Smooth muscle cell (in vitro differentiated cells): ENCODE measurements around the gene WNT2. TPM values are rescaled to one million over a fixed set of nuclear protein-coding genes. Genes with fewer than 3 reads are reported as not detected.

Source experiments
- DNase-seq: peaks from one replicate; lab custom pipeline; 2025; ENCODE audit not compliant: unreplicated experiment; lab: John Stamatoyannopoulos, UW
- H2AFZ ChIP-seq: fragments of 200-600 bp; sonication (generic); 2 replicates; pipeline ENCODE4 v1.6.0; 2016; ENCODE audit warnings: antibody characterized with exemption, low read depth, mild to moderate bottlenecking
- H3F3A ChIP-seq: fragments of 200-600 bp; sonication (generic); 2 replicates; pipeline ENCODE4 v1.6.0; 2017; ENCODE audit warnings: antibody characterized with exemption, low read depth
- H3K27ac ChIP-seq: fragments of 200-600 bp; sonication (generic); 2 replicates; pipeline ENCODE4 v1.5.1; 2016; ENCODE audit warnings: low read depth, mild to moderate bottlenecking
- H3K27me3 ChIP-seq: fragments of 200-600 bp; sonication (generic); 2 replicates; pipeline ENCODE4 v1.6.1; 2016; ENCODE audit warnings: low read depth, mild to moderate bottlenecking
- H3K36me3 ChIP-seq: fragments of 200-600 bp; sonication (generic); 2 replicates; pipeline ENCODE4 v1.5.1; 2016; ENCODE audit warnings: low read depth
- H3K4me1 ChIP-seq: fragments of 200-600 bp; sonication (generic); 2 replicates; pipeline ENCODE4 v1.5.1; 2016; ENCODE audit warnings: low read depth
- H3K4me2 ChIP-seq: fragments of 200-600 bp; sonication (generic); 2 replicates; pipeline ENCODE4 v1.6.0; 2016; ENCODE audit warnings: mild to moderate bottlenecking
- H3K4me3 ChIP-seq: fragments of 200-600 bp; sonication (generic); 2 replicates; pipeline ENCODE4 v1.5.1; 2016; ENCODE audit warnings: mild to moderate bottlenecking
- H3K79me2 ChIP-seq: fragments of 200-600 bp; sonication (generic); 2 replicates; pipeline ENCODE4 v1.6.0; 2016; ENCODE audit warnings: low read depth, mild to moderate bottlenecking
- H3K9ac ChIP-seq: fragments of 200-600 bp; sonication (generic); 2 replicates; pipeline ENCODE4 v1.6.0; 2016; ENCODE audit warnings: low read depth
- H3K9me3 ChIP-seq: fragments of 200-600 bp; sonication (generic); replicated peaks from 2 replicates; pipeline ENCODE4 v1.5.1; 2016; ENCODE audit warnings: low read depth
- H4K20me1 ChIP-seq: fragments of 200-600 bp; sonication (generic); 2 replicates; pipeline ENCODE4 v1.6.0; 2016; ENCODE audit warnings: low read depth
- CTCF ChIP-seq: fragments of 200-600 bp; sonication (generic); IDR thresholded peaks from 2 replicates; pipeline ENCODE4 v1.5.1; 2017; ENCODE audit warnings: borderline replicate concordance, mild to moderate bottlenecking, antibody characterized with exemption; ENCODE audit not compliant: insufficient read depth, poor library complexity, severe bottlenecking
- WGBS: methylation state at CpG from one replicate; pipeline ENCODE4 v1.1.7; 2016; ENCODE audit warnings: low lambda C conversion rate; 5-methylcytosine and 5-hydroxymethylcytosine counted together
- polyA plus RNA-seq: library from polyadenylated mRNA; unstranded; fragments of >200 nt; fragmentation: Nextera tagmentation; extraction: Ambion mirVana; gene quantifications from 2 replicates; pipeline ENCODE4 v1.2.1, GENCODE V29; 2016
- total RNA-seq: library from RNA; depleted of rRNA; stranded (reverse); fragments of >200 nt; gene quantifications from 2 replicates; pipeline ENCODE4 v1.2.3, GENCODE V29; 2014

The WNT2 gene
- total and polyA plus RNA-seq, 2 experiments from 2014 or later = 98.9 to 182 TPM

DNA sequence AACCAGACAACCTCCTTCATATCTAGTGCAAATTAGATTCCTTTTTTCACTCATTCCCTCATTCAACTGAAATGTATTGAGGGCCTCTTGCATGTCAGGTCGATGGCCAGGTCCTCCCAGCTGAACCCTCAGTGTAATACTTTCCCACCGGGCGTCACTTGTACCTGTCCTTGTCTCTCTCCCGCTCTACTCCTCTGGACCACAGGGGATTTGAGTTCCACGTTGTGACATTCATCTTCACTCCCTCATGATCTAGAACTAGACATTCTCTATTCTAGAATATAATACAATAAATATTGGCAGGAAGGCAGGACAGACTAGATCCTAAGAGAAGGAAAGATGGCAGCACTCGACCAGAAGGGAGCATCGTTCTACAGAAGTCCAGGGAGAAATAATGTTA lies 83.9 kb downstream of the WNT2 start:
- no peaks in the 10 kb centered on the region for H3K36me3 ChIP-seq
- no peak for DNase-seq
- H3K9ac ChIP-seq = no peak overlapping the region
- no peaks in the 10 kb centered on the region for H3K9me3 ChIP-seq
- H3K27me3 ChIP-seq = no peaks in the 10 kb centered on the region
- no peaks in the 10 kb centered on the region for H3F3A ChIP-seq
- no peaks in the 10 kb centered on the region for H3K4me1 ChIP-seq
- H2AFZ ChIP-seq = no peak overlapping the region
- 85% methylated on average over 7 of the region's 7 CpGs for WGBS
- no peak for TF ChIP-seq CTCF
- H3K4me2 ChIP-seq = no peak overlapping the region
- H4K20me1 ChIP-seq = no peaks in the 10 kb centered on the region
- H3K79me2 ChIP-seq = no peaks in the 10 kb centered on the region
- H3K27ac ChIP-seq = no peak overlapping the region
- no peak overlapping the region for H3K4me3 ChIP-seq

DNA sequence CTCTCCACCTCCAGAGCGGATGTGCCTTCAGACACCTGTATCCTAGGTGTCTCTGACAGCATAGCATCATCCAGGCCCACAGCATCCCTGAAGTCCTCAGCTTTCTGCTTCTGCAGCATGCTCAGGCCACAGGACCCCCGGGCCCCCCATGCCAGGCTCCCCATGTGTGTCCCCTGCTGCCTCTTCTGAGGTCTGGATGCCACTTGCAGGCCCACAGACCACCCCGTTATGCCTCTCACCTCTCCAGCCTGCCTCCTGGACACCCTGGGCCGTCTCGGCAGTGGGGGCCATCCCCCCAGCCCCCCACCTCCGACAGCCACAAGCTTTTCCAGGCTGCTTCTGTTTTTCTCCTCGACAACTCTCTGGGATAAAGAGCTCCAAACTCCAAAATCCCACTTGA lies 84.4 kb downstream of the WNT2 start:
- H3K27me3 ChIP-seq = no peaks in the 10 kb centered on the region
- DNase-seq = no peak
- 94% methylated on average over 7 of the region's 7 CpGs for WGBS

DNA sequence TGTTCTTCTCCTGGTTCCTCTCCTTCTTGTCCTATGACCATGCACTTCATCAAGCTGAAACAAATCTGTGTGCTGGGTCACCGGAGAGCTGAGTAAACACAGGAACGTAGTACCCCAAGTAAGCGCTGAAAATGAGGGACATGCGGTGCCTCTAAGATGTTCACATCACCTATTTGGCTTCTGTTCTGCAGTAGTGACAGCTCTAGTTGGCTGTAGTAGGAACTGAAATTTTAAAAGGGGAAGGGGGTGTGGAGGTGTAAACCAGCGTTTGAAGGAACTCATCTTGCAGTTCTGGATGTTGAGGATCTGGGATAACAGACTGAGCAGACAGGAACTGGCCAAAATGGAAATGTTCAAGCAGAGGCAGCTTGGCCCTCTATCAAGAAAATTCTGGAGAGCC lies 85.2 kb downstream of the WNT2 start:
- Histone ChIP-seq H3K27ac (no peak overlapping the region), H3K4me1 (no peaks in the 10 kb centered on the region), H3K9ac (no peak overlapping the region), H3K9me3 (no peaks in the 10 kb centered on the region), H3K4me3 (no peak overlapping the region), H4K20me1 (no peaks in the 10 kb centered on the region), H3K4me2 (no peak overlapping the region), H3F3A (no peaks in the 10 kb centered on the region), H3K79me2 (no peaks in the 10 kb centered on the region), H3K27me3 (no peaks in the 10 kb centered on the region), H2AFZ (no peak overlapping the region), H3K36me3 (no peaks in the 10 kb centered on the region)
- 95% methylated on average over 5 of the region's 5 CpGs for WGBS
- TF ChIP-seq CTCF = no peak
- DNase-seq = no peak

More for the DNA sequence above, 84.4 kb downstream of the WNT2 start:
- Histone ChIP-seq H3K79me2 (no peaks in the 10 kb centered on the region), H3K27ac (no peak overlapping the region), H3K4me3 (no peak overlapping the region), H3K9me3 (no peaks in the 10 kb centered on the region), H3K36me3 (no peaks in the 10 kb centered on the region), H3K9ac (no peak overlapping the region), H4K20me1 (no peaks in the 10 kb centered on the region), H2AFZ (no peak overlapping the region), H3K4me2 (no peak overlapping the region), H3F3A (no peaks in the 10 kb centered on the region), H3K4me1 (no peaks in the 10 kb centered on the region)
- no peak for TF ChIP-seq CTCF

GRCh38 chr7:117231047-117231359 lies 91.9 kb downstream of the WNT2 start:
- Histone ChIP-seq H3K9ac (peak overlapping the region; percentile 0), H3F3A (peaks cover 8% of the 10 kb centered on the region), H3K4me2 (peak overlapping the region; percentile 40), H3K79me2 (no peaks in the 10 kb centered on the region), H4K20me1 (no peaks in the 10 kb centered on the region), H3K27ac (peak overlapping the region; percentile 88), H3K4me1 (no peaks in the 10 kb centered on the region), H3K27me3 (no peaks in the 10 kb centered on the region), H3K4me3 (no peak overlapping the region), H3K9me3 (no peaks in the 10 kb centered on the region), H3K36me3 (no peaks in the 10 kb centered on the region), H2AFZ (no peak overlapping the region)
- no peak for TF ChIP-seq CTCF
- no peak for DNase-seq
- WGBS = 92% methylated on average over 3 of the region's 3 CpGs
